Upper lobe of left lung (tissue), 4 donors: ENCODE results near the gene ZCCHC7.

Experiments
- CTCF ChIP-seq, 6 experiments: fragments of 450-650 bp in 4 of 6; fragments of 200-600 bp in 2 of 6; sonication (generic) in 2 of 6; IDR thresholded peaks; one replicate each; pipeline ENCODE4 v1.5.1; 2016 to 2019; ENCODE audit warnings: antibody characterized with exemption in 6 of 6
- EP300 ChIP-seq, 4 donors: sonication (generic); formaldehyde crosslinking; IDR thresholded peaks; one replicate each; pipeline ENCODE4 v1.5.1; 2017; ENCODE audit warnings: antibody characterized with exemption in 4 of 4, control low read depth in 2 of 4
- POLR2A ChIP-seq, 4 donors: fragments of 450-650 bp; IDR thresholded peaks; one replicate each; pipeline ENCODE4 v1.5.1; 2016 to 2017; ENCODE audit warnings: antibody characterized with exemption in 4 of 4, mild to moderate bottlenecking in 2 of 4
- POLR2AphosphoS5 ChIP-seq, 2 donors: sonication (generic); formaldehyde crosslinking; IDR thresholded peaks; one replicate each; pipeline ENCODE4 v1.5.1; 2017; ENCODE audit warnings: antibody characterized with exemption in 2 of 2

GRCh38 chr9:37331871-37332270 is 211.5 kb downstream of the ZCCHC7 start:
- TF ChIP-seq CTCF (IDR thresholded peaks at IDR 0.05) (no peak), POLR2A (IDR thresholded peaks at IDR 0.05) (no peak), POLR2AphosphoS5 (IDR thresholded peaks at IDR 0.05) (no peak), EP300 (IDR thresholded peaks at IDR 0.05) (no peak)
